SKM-1 (cell line): ENCODE measurements around the gene TOMM40.
"Not testable (repeated sequence)": the region's sequence is repeated elsewhere in the genome, so short reads cannot be mapped to it uniquely, and the experiment has no call there.

Source experiments
- DNase-seq: peaks from one replicate; lab custom pipeline; 2025; ENCODE audit not compliant: unreplicated experiment; lab: John Stamatoyannopoulos, UW

The TOMM40 gene

GRCh38 chr19:44869733-44870470, 21.2 kb upstream of the TOMM40 start:
- DNase-seq, result no peak

GRCh38 chr19:44871809-44872208, 19.2 kb upstream of the TOMM40 start:
- DNase-seq, result no peak

DNA sequence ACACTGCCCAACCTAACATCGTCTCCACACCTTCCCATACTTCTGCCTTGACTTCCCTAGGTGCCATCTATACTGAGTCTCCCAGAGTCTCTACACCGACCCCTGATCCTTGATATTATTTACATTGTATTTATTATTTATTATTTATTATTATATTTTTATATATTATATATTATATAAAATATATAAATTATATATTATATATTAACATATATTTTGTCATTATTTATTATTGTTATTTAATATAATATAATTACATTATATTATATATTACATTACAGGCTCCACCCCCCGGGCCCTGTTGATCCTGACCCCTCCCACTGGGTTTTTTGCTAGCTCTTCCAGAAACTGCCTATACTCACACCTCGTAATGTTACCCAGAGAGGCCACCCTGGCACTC, 18.4 kb upstream of the TOMM40 start:
- no peak for DNase-seq

- no peak for DNase-seq
Observed at GRCh38 chr19:44874317-44874716, 16.7 kb upstream of the TOMM40 start.

- no peak for DNase-seq
Observed at GRCh38 chr19:44875666-44876451, 15.2 kb upstream of the TOMM40 start.

DNA sequence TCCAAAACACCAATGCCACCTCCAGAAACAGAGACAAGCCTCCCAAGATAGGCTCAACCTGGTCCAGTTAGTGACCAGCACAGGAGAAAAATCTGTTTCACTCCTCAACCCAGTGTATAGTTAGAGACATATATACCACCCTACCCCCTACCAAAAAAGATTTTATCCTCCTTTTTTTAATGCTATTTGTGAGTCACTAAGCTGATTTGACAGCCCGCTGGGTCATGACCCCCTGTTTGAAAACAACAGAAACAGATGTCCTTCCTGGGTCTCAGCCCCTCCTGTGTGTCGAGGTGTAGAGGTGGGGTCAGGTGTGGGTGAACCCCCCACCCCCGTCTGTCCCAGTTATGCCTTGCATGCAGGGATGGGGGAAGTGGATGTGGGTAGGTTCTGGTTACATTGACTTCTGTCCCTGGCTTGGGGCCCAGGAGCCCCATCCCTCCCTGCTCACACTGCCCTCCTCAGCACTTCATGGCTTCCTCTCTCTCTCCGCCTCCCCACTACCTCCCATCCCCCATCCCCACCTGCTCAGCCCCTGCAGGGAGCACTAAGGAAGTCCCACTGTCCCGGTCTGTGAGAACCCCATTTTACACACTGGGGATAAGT, 14.0 kb upstream of the TOMM40 start:
- no peak for DNase-seq

GRCh38 chr19:44878120-44878865, 12.8 kb upstream of the TOMM40 start:
- no peak for DNase-seq

DNA sequence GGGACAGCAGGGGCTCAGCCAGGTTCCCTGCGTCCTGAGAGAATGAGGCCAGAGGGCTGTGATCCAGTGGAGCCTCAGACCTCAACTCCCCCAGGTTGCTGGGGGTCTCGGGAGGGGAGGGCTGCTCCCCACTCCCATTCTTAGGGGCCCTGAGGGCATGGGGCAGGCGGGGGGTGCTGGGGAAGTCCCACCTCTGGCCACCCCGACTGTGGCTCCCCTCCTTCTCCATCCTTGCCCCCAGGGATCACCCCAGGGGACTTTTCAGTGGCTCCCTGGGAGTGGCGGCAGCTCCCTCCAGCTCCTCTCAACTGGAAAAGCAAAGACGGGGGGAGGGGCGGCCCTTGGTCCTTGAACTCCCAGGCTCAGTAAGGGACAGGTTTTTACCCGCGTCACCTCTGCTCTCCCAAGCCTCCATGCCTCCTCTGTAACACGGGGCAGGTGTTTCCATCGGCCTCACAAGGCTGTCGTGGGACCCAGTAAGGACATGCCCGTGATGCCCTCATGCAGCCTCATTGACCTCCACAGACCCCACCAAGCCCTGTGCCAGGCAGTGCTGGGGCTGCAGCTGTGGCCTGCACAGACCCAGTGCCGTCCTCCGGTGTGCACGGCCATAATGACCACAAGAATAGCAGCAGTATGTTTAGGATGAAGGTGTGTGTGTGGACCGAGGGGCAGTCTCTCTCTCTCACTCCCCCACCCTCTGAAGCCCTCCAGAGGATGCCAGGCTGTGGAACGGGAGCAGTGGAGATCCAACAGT, 11.6 kb upstream of the TOMM40 start:
- DNase-seq, result no peak

DNA sequence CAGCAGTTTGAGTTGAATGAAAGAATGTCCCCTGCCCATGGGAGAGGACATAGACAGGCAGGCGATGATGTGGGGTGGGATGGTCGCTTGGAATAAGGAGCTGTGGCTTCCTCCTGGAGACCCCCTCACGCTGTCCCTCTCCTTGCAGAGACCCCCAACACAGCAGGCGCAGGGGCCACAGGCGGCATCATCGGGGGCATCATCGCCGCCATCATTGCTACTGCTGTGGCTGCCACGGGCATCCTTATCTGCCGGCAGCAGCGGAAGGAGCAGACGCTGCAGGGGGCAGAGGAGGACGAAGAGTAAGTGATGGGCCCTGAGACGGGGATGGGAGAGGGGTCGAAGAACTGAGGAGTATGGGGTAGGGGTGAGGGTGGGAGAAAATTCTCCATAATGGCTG, 9.0 kb upstream of the TOMM40 start:
- DNase-seq, result no peak

DNA sequence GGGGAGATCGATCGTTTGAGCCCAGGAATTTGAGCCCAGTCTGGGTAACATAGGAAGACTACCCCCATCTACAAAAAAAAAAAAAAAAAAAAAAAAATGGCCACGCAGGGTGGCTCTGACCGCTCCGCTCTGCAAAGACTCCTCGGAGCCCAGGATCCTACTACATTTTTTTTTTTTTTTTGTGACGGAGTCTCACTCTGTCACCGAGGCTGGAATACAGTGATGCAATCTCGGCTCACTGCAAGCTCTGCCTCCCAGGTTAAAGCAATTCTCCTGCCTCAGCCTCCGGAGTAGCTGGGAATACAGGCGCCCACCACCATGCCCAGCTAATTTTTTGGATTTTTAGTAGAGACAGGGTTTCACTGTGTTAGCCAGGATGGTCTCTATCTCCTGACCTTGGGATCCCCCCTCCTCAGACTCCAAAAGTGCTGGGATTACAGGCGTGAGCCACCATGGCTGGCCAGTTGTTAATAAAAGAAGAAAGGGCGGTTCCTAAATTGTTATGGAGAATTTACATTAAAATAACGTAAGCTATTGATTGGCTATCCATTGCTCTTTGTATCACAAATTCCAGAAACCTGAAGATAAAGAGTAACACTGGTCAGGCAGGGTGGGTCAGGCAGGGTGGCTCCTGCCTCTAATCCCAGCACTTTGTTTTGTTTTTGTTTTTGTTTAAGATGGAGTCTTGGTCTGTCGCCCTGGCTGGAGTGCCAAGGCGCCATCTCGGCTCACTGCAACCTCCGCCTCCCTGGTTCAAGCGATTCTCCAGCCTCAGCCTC, 8.2 kb upstream of the TOMM40 start:
- DNase-seq, result not testable (repeated sequence)

- DNase-seq, result no peak
Observed at GRCh38 chr19:44883922-44884321, 7.1 kb upstream of the TOMM40 start.

- DNase-seq, result no peak
Observed at GRCh38 chr19:44884566-44884965, 6.5 kb upstream of the TOMM40 start.

GRCh38 chr19:44886141-44886540, 4.9 kb upstream of the TOMM40 start:
- no peak for DNase-seq

GRCh38 chr19:44887648-44888047, 3.4 kb upstream of the TOMM40 start:
- no peak for DNase-seq

GRCh38 chr19:44888335-44888734, 2.7 kb upstream of the TOMM40 start:
- not testable (repeated sequence) for DNase-seq

GRCh38 chr19:44889830-44890365, 1.2 kb upstream of the TOMM40 start:
- no peak for DNase-seq

DNA sequence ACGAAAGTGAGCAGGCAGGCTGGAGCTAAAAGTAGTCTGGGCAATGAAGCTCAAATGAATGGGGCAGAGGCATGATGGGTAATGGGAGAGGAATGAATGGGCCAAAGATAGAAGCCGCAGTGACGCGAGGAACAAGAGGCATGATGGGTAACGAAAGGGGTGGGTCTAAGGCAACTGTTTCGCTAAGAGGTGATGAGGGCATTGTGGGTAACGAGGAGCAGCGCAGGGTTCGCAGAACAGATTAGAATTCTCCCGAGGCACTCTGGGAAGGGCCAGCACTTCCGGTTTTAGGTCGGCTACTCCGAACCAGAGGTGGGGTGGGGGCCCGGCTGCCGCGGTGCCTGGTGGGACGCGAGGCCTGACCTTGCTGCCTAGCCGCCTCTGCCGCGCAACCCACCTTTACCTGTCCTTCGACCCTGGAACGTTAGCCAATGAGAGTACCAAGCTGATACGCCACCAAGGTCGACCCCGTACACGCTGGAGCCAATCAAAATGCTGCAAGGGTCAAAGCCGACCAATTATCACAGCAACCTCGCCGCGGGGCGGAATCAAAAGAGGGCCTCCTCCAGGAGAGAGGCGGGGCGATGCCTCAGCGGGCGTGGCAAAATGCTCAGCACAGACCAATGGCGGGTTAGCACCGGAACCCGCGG, 563 bp upstream of the TOMM40 start:
- peak; percentile 98 for DNase-seq

DNA sequence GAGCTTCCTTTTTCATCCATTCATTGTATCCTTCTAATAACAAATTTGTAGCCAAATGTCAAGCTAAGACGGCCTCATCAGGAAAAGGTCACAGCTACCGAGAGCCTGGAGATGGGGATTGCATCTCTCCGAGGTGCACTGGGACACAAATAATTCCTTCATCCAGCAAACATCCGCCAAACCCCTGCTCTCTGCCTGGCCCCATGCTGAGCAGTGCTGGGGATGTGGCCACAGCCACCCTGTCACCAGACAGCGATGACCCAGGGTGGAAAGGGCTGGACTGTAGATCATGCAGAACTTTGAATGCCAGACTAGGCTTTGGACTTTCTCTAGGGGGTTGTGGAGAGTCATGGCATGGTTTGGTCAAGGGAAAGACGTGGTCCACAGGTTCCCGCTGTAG, 1.9 kb downstream of the TOMM40 start:
- no peak for DNase-seq
